ENCODE results near the gene HTR4. TPM values are rescaled to one million over a fixed set of nuclear protein-coding genes. Genes with fewer than 3 reads are reported as not detected.
A peak's percentile ranks its signal among the peaks of the same experiment; 100 is the strongest.

Gene HTR4
- total and polyA plus RNA-seq, 7 donors = 0.60 to 16.1 (median 3.1) TPM

DNA sequence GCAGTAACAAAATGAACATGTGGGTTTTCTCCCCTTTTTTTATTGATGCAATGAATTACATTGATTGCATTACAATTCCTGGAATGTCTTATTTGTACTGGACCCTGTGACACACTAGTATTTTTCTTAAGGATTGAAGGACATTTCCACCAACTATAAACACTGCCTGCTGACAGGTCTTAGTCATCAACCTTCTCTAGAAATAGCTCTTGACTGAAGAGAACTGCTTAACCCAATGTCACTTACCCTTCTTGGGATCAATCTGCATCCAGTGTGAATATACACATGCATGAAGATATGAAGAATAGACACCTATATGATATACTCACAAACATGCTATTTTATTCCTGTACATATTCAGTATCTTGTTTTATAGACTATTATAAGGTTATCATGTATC, 140.0 kb downstream of the HTR4 start:
- H3K9me3 ChIP-seq = no peaks in the 10 kb centered on the region
- no peak for DNase-seq
- H3K27ac ChIP-seq = no peak overlapping the region
- H3K4me3 ChIP-seq = no peak overlapping the region
- intact Hi-C loops (cut with DNase I) = no loop called here
- H3K27me3 ChIP-seq = no peaks in the 10 kb centered on the region
- no peaks in the 10 kb centered on the region for H3K4me1 ChIP-seq
- no peaks in the 10 kb centered on the region for H3K36me3 ChIP-seq
- TF ChIP-seq POLR2A (IDR thresholded peaks at IDR 0.05) (no peak), EP300 (IDR thresholded peaks at IDR 0.05) (no peak), POLR2AphosphoS5 (IDR thresholded peaks at IDR 0.05) (no peak)
- TF ChIP-seq, protein P1, sequence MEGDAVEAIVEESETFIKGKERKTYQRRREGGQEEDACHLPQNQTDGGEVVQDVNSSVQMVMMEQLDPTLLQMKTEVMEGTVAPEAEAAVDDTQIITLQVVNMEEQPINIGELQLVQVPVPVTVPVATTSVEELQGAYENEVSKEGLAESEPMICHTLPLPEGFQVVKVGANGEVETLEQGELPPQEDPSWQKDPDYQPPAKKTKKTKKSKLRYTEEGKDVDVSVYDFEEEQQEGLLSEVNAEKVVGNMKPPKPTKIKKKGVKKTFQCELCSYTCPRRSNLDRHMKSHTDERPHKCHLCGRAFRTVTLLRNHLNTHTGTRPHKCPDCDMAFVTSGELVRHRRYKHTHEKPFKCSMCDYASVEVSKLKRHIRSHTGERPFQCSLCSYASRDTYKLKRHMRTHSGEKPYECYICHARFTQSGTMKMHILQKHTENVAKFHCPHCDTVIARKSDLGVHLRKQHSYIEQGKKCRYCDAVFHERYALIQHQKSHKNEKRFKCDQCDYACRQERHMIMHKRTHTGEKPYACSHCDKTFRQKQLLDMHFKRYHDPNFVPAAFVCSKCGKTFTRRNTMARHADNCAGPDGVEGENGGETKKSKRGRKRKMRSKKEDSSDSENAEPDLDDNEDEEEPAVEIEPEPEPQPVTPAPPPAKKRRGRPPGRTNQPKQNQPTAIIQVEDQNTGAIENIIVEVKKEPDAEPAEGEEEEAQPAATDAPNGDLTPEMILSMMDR (IDR thresholded peaks at IDR 0.05) = no peak

DNA sequence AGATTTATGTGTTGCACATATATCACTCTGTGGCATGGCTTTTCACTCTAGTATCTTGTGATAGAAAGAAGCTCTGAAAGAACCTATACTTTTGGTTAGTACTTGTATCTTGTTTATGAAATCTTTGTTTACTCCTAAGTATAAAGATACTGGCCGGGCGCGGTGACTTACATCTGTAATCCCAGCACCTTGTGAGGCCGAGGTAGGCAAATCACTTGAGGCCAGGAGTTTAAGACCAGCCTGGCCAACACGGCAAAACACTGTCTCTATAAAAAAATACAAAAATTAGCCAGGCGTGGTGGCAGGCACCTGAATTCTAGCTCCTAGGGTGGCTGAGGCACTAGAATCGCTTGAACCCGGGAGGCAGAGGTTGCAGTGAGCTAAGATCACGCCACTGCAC, 141.8 kb downstream of the HTR4 start:
- Histone ChIP-seq H3K36me3 (no peaks in the 10 kb centered on the region), H3K4me3 (no peak overlapping the region), H3K27me3 (no peaks in the 10 kb centered on the region), H3K27ac (no peak overlapping the region), H3K4me1 (no peaks in the 10 kb centered on the region), H3K9me3 (no peaks in the 10 kb centered on the region)
- DNase-seq = no peak
- intact Hi-C loops (cut with DNase I) = no loop called here
- TF ChIP-seq EP300 (IDR thresholded peaks at IDR 0.05) = no peak
- no peak for TF ChIP-seq POLR2AphosphoS5 (IDR thresholded peaks at IDR 0.05)
- TF ChIP-seq, protein P1 (IDR thresholded peaks at IDR 0.05) = no peak
- TF ChIP-seq POLR2A (IDR thresholded peaks at IDR 0.05) = no peak
- WGBS, 2 donors = 91% methylated on average over 9 of the region's 9 CpGs

DNA sequence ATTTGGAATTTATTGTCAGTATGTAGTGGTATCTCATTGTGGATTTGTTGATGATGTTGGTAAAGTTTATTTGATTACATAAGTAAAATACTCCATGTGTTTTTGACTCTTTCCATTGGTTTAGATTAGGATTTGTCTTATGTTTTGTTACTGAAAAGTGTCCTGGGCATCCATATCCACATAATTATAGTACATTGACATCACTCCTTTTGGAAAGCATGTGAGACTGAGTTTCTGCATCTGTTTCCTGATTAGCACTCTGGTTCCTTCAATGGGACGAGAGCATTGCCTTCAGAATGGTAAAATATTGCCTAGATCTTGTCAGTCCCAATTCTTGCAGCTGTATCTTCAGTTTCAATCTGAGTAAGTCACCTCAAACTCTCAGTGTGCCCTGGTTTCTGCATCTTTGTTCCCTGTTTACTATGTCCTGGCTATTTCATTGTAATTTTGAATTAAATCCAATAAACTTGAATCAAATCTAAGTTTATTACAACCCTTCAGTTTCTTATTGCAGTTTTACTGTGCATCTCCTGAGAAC, 142.4 kb downstream of the HTR4 start:
- H3K9me3 ChIP-seq = no peaks in the 10 kb centered on the region
- no peaks in the 10 kb centered on the region for H3K36me3 ChIP-seq
- H3K27me3 ChIP-seq = no peaks in the 10 kb centered on the region
- no peaks in the 10 kb centered on the region for H3K4me1 ChIP-seq
- DNase-seq = no peak
- 34 to 76% methylated on average over 1 of the region's 1 CpG for WGBS, 2 donors
- no peak overlapping the region for H3K4me3 ChIP-seq
- intact Hi-C loops (cut with DNase I) = no loop called here
- no peak for TF ChIP-seq POLR2AphosphoS5 (IDR thresholded peaks at IDR 0.05)
- no peak for TF ChIP-seq EP300 (IDR thresholded peaks at IDR 0.05)
- no peak for TF ChIP-seq POLR2A (IDR thresholded peaks at IDR 0.05)
- TF ChIP-seq, protein P1 (IDR thresholded peaks at IDR 0.05) = no peak
- H3K27ac ChIP-seq = no peak overlapping the region

DNA sequence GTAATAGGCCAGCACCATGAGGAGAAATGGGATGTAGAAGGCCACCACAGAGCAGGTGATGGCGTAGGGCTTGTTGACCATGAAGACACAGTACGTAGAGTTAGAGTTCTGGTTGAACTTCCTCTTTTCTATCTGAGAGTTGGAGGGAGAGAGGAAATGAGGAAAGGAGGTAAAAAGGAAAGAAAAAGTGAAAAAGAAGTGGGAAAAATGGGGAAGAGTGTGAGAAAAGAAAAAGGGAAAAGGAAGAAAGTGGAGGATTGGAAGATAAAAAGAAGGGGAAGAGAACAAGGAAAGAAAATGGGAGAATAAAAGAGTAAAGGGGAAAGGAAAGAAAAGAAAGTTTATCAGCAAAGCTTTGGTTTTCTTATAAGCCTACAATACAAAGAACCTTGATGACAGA, 144.4 kb downstream of the HTR4 start:
- 69 to 92% methylated on average over 2 of the region's 2 CpGs for WGBS, 2 donors
- TF ChIP-seq POLR2A (IDR thresholded peaks at IDR 0.05) = no peak
- H3K27ac ChIP-seq = no peak overlapping the region
- H3K36me3 ChIP-seq = no peaks in the 10 kb centered on the region
- no peaks in the 10 kb centered on the region for H3K4me1 ChIP-seq
- H3K4me3 ChIP-seq = no peak overlapping the region
- intact Hi-C loops (cut with DNase I) = no loop called here
- no peaks in the 10 kb centered on the region for H3K9me3 ChIP-seq
- H3K27me3 ChIP-seq = no peaks in the 10 kb centered on the region
- DNase-seq = no peak

DNA sequence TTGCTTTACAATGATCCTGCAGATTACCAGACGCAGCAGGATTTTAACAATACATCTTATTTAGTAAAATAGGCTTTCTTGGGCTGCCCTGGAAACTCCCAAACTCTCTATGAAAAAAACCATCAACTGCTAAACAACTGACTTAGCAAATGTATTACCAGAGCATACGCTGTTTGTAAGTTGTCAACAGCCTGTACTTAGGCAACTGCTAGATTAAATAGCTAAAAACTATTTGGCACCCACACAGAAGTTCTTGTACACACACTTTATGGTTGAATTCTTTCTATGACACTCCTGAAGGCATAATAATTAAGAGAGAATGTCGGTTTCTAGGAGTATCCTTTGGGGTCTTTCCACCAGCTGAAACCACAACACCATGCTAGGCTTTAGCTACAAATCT, 146.7 kb downstream of the HTR4 start:
- H3K4me3 ChIP-seq = no peak overlapping the region
- no peaks in the 10 kb centered on the region for H3K4me1 ChIP-seq
- WGBS, 2 donors = 78 to 84% methylated on average over 3 of the region's 3 CpGs
- TF ChIP-seq, protein P1 (IDR thresholded peaks at IDR 0.05) = no peak
- no peak for TF ChIP-seq POLR2AphosphoS5 (IDR thresholded peaks at IDR 0.05)
- no peak for TF ChIP-seq EP300 (IDR thresholded peaks at IDR 0.05)
- TF ChIP-seq POLR2A (IDR thresholded peaks at IDR 0.05) = no peak
- H3K27me3 ChIP-seq = no peaks in the 10 kb centered on the region
- no peaks in the 10 kb centered on the region for H3K36me3 ChIP-seq
- H3K9me3 ChIP-seq = no peaks in the 10 kb centered on the region
- peak overlapping the region in 2 of 4 donors; percentile 38 to 48 for H3K27ac ChIP-seq
- intact Hi-C loops (cut with DNase I) = no loop called here
- DNase-seq = no peak

Data from sigmoid colon (tissue), 7 donors.